HG02943 (cell line): ENCODE results near the gene CHRD.
"Not testable (repeated sequence)": the region's sequence is repeated elsewhere in the genome, so short reads cannot be mapped to it uniquely, and the experiment has no call there.

ENCODE experiments used
- ATAC-seq: cut with Tn5 transposase; IDR thresholded peaks from one replicate; pipeline ENCODE4 v1.9.1; 2021; ENCODE audit warnings: mild to moderate bottlenecking, low read depth, moderate library complexity; ENCODE audit not compliant: unreplicated experiment

Gene CHRD

GRCh38 chr3:184379358-184380184 is at the start of gene CHRD:
CHRD (plus strand) TSS chr3:184380054; CDS start chr3:184380319, 265 bp downstream.
- no peak for ATAC-seq

- no peak for ATAC-seq
Observed at GRCh38 chr3:184332370-184333090, 47.3 kb upstream of the CHRD start.

- ATAC-seq: no peak
Observed at GRCh38 chr3:184333190-184333589, 46.7 kb upstream of the CHRD start.

DNA sequence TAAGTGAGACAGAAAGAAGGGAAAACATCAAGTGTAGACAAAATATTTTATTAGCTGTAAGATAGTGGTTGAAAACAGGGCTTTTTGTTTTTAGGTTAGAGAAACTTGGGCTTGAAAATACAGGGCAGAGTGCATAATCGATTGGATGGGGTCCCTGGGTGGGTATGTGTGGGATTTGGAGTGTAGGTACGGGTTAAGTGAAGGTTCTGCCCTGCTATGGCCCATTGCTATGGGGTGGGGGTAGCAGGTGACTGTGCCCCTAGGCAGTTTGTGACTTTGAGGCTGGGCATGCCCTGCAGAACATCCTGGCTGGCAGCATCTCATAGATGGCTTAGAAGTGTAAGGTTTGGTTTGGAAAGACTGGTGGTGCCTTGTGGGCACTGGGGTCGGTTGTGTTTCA is 46.2 kb upstream of the CHRD start:
- no peak for ATAC-seq

GRCh38 chr3:184334470-184335158 is 45.2 kb upstream of the CHRD start:
- no peak for ATAC-seq

- peak; percentile 22 for ATAC-seq
Observed at GRCh38 chr3:184335291-184335660, 44.6 kb upstream of the CHRD start.

DNA sequence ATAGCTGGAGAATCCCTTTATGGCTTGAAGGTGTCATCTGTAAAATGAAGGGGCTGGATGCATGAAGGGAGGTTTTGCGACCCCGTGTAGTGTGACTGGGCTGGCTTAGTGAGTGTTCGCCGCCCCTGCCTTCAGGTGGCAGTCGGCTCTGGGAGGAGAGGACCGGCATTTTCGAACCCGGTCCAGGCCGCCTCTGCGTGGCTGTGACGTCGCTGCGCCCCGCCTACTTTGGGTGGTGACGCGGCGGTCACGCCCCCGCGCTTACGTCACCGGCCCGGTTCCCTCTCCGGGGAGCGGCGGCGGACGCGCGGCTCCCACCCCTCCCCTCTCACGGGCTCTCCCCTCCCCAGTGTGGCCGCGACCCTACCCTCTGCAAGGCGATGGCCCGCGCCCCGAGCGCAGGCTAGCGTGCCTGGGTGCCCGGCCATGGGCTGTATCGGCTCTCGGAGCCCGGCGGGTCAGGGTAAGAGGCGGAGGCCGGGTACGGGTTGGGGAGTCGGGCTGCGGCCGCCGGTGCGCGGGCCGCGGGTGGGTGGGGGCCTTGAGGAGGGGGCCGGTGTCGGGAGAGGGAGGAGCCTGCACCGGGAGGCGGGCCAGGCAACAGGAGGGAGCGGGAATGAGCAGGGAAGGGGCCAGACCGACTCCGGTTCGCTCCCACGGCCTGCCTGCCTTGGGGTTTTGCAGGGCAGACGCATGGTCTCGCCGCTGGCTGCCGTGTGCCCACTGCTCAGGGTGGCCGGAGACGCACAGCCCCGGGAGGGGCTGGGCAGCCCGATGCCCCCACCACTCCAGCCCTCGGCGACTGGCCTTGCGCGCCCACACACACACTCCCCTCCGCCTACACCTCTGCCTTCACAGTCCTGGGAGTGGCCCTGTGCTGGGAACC is 44.0 kb upstream of the CHRD start:
- peak; percentile 63 for ATAC-seq

DNA sequence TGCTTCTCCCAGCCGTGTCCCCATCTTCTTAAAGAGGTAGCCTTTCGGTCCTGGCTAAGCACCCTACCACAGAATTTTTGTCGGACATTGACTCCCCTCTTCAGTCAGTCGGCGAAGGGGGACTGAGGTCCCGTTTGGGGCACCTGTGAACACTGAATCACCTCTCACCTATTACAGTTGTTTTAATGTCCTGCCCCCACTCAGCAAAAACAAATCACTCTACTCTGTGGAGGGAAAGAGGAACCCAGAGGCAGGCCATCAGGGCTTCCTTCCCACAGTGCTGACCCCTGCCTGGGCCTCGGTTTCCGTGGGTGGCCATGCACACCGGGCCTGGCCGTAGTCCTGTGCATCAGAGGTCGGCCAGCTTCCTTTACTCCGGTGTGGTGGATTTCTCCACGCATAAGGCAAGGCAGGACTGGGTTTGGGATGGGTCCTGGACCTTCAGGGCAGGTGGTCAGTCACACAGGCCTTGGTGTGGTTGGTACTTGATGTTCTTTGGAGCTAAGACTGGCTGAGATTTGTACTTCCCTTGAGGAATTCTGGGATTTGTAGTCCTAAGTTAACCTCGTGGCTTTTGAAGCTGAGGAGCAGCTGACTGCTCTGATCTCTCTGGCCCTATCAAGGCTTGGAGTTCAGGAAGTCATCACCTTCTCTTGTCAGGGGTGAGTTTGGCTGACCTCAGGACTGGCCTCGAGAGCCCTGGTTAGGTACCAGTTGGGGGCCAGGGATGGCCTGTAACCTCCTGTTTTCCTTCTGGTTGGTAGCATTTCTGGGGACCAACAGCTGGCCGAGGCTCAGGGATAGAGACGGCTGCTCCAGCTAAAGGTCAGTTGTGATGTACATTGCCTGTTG is 43.1 kb upstream of the CHRD start:
- no peak for ATAC-seq

GRCh38 chr3:184337399-184337714 is 42.5 kb upstream of the CHRD start, which contains the start of gene FAM131A:
FAM131A (plus strand) TSS chr3:184337600; CDS start chr3:184337631, 31 bp downstream.
- no peak for ATAC-seq

DNA sequence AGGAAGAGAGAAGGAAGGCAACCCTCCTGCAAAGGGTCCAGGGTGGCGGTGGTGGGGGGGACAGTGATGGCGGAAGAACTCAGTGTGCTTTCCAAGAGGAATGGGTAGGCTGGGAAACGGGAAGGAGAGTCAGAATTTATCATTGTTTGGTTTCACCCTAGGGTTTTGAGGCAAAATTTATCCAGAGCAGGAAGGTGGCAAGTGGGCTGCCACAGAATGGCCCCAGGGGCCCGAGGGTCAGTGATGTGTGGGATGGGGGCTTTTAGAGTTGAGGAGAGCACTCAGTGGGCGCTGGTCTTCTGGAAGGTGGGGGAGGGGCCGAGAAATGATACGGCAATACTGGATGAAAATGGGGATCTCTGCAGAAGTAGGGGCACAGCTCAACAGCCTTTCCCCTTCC is 41.9 kb upstream of the CHRD start:
- ATAC-seq: no peak

DNA sequence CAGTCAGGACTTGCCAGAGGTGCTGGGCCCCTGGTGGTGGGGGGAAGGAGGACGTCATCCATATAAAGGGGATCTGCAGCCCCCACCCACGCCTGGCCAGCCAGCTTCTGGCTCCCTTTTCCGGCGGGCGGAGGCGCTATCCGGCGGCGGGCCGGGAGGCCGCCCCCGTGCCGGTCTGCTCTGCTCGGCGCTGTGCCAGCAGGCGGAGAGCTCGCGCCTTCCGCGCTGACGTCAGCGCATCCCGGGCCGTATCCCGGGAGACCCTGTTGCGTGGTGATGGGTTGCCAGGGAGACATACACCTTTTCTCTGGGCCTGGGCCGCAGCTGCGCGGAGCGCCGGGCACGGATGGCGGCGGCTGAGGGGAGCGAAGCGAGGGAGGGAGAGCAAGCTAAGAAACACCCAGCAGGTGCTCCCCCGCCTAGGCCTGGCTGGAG is 41.3 kb upstream of the CHRD start:
- ATAC-seq: no peak

- no peak for ATAC-seq
Observed at GRCh38 chr3:184339001-184339400, 40.9 kb upstream of the CHRD start.

DNA sequence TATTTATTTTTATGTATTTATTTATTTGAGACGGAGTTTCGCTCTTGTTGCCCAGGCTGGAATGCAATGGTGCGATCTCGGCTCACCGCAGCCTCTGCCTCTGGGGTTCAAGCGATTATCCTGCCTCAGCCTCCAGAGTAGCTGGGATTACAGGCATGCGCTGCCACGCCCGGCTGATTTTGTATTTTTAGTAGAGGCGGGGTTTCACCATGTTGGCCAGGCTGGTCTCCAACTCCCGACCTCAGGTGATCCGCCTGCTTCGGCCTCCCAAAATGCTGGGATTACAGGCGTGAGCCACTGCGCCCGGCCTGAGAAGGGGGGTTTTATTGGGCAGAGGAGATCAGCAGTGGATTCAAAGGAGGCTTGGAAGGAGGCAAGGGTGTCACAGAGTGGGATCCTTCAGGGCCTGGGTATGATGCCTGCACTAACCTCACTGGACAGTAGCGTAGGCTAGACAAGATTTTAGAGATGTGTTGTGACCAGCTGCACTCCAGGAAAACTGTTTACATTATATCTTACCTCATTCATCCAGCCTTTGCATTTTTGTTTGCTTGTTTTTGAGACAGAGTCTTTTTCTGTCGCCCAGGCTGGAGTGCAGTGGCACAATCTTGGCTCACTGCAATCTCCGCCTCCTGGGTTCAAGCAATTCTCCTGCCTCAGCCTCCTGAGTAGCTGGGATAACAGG is 40.3 kb upstream of the CHRD start:
- ATAC-seq: not testable (repeated sequence)

DNA sequence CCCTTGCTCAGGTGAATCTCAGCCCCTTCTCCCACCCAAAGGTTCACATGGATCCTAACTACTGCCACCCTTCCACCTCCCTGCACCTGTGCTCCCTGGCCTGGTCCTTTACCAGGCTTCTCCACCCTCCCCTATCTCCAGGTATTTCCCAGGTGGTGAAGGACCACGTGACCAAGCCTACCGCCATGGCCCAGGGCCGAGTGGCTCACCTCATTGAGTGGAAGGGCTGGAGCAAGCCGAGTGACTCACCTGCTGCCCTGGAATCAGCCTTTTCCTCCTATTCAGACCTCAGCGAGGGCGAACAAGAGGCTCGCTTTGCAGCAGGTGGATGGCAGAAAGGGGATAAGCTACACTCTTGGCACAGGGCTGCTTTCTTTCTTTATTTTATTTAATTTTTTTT is 37.9 kb upstream of the CHRD start:
- ATAC-seq: no peak

DNA sequence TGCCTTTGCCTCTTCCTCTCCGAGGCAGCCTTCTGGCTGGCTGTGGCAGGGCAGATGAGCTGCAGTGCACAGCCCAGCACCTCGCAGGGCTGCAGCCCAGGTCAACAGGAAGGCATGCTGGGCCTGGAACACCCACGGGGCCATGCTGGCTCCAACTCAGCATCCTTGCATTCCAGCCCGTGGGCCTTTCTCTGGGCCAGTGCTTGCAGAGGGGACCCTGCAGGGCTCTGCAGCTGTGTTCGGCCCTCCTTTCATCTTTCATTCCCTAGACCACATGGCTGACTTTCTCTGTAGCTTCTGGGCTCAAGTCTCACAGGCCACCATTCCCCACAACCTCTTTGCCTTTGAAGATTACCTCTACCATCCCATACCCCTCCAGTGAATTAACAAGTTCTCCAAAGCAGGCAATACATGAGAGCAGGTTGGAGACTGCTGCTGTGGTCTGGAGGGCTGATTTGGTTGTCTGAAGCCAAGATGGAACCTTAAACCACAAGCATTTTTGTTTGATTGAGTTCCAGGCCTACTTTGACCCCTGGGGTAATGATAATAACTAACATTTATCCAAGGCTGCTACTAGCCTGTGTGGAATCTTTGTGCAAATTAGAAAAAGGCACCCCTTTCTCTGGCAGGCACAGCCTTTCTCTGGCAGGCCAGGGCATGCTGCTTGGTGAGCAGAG is 36.5 kb upstream of the CHRD start:
- ATAC-seq: no peak

- ATAC-seq: no peak
Observed at GRCh38 chr3:184344579-184345316, 35.1 kb upstream of the CHRD start.

- ATAC-seq: no peak
Observed at GRCh38 chr3:184345317-184346144, 34.3 kb upstream of the CHRD start.
